SK-N-SH (cell line): Measurements from ENCODE around the gene ARID4B. TPM values are rescaled to one million over a fixed set of nuclear protein-coding genes. Genes with fewer than 3 reads are reported as not detected.

ENCODE experiments used
- CTCF ChIA-PET: fragments of 300-600, 350-600 bp; formaldehyde crosslinking; extraction: SDS; loops from one replicate; lab custom pipeline; 2021; lab: Yijun Ruan, JAX
- POLR2A ChIA-PET: fragments of 350-600 bp; sonication (Branson Sonifier 250); formaldehyde crosslinking; extraction: SDS; loops from one replicate; lab custom pipeline; 2020; ENCODE audit warnings: antibody characterized with exemption, inconsistent platforms; lab: Yijun Ruan, JAX
- DNase-seq: peaks from one replicate; pipeline ENCODE4 v3.0.0; 2012
- H2AFZ ChIP-seq: fragments of 200-600 bp; sonication (generic); 2 replicates; pipeline ENCODE4 v1.8.1; 2016; ENCODE audit warnings: antibody characterized with exemption, mild to moderate bottlenecking, low read depth
- H3F3A ChIP-seq: fragments of 200-600 bp; sonication (generic); replicated peaks from 2 replicates; pipeline ENCODE3; 2016; ENCODE audit warnings: antibody characterized with exemption, mild to moderate bottlenecking; ENCODE audit not compliant: insufficient read depth
- H3K27ac ChIP-seq, 2 experiments: fragments of 200-500 bp in 1 of 2; fragments of 200-600 bp in 1 of 2; sonication (Bioruptor generic) in 1 of 2; sonication (generic), shearing (Covaris generic) in 1 of 2; 2 replicates each; pipeline versions ENCODE4 v1.5.1 to v1.6.1; 2014 to 2016; ENCODE audit warnings: low read depth in 2 of 2, inconsistent platforms in 1 of 2, low read length in 1 of 2, mild to moderate bottlenecking in 1 of 2, mixed read lengths in 1 of 2
- H3K27me3 ChIP-seq: fragments of 200-600 bp; sonication (generic), shearing (Covaris generic); 2 replicates; pipeline ENCODE4 v1.6.1; 2016; ENCODE audit warnings: mixed run types; ENCODE audit not compliant: insufficient read depth
- H3K36me3 ChIP-seq, 2 experiments: fragments of 200-500 bp in 1 of 2; fragments of 200-600 bp in 1 of 2; sonication (Bioruptor generic) in 1 of 2; sonication (generic) in 1 of 2; replicated peaks in 1 of 2; 2 replicates each; pipeline versions ENCODE3 to v1.5.1; 2014 to 2016; ENCODE audit warnings: low read length in 1 of 2, mild to moderate bottlenecking in 1 of 2; ENCODE audit not compliant: insufficient read depth in 2 of 2, control insufficient read depth in 1 of 2
- H3K4me1 ChIP-seq, 2 experiments: fragments of 200-500 bp in 1 of 2; fragments of 200-600 bp in 1 of 2; sonication (Bioruptor generic) in 1 of 2; sonication (generic), shearing (Covaris generic) in 1 of 2; 2 replicates each; pipeline versions ENCODE4 v1.5.1 to v1.6.1; 2014 to 2016; ENCODE audit warnings: low read depth in 1 of 2, low read length in 1 of 2, mixed run types in 1 of 2; ENCODE audit not compliant: insufficient read depth in 2 of 2, control insufficient read depth in 1 of 2
- H3K4me2 ChIP-seq: fragments of 200-600 bp; sonication (generic), shearing (Covaris generic); 2 replicates; pipeline ENCODE4 v1.6.1; 2017; ENCODE audit warnings: mixed run types
- H3K4me3 ChIP-seq, 2 experiments: fragments of 200-500 bp in 1 of 2; fragments of 200-600 bp in 1 of 2; sonication (Bioruptor generic) in 1 of 2; sonication (generic), shearing (Covaris generic) in 1 of 2; 2 replicates each; pipeline versions ENCODE4 v1.5.1 to v1.8.1; 2014 to 2016; ENCODE audit warnings: low read depth in 2 of 2, inconsistent platforms in 1 of 2, low read length in 1 of 2, mild to moderate bottlenecking in 1 of 2, mixed read lengths in 1 of 2, moderate library complexity in 1 of 2
- H3K79me2 ChIP-seq: fragments of 200-600 bp; sonication (generic); 2 replicates; pipeline ENCODE4 v1.8.1; 2017; ENCODE audit warnings: mild to moderate bottlenecking; ENCODE audit not compliant: insufficient read depth
- H3K9ac ChIP-seq: fragments of 200-600 bp; sonication (generic); 2 replicates; pipeline ENCODE4 v1.6.1; 2017; ENCODE audit warnings: mixed run types
- H3K9me2 ChIP-seq: fragments of 200-600 bp; sonication (generic); 2 replicates; pipeline ENCODE4 v1.6.1; 2017; ENCODE audit warnings: mixed run types
- H3K9me3 ChIP-seq: fragments of 200-600 bp; sonication (generic); 2 replicates; pipeline ENCODE4 v1.6.1; 2017; ENCODE audit warnings: mixed run types, mild to moderate bottlenecking, moderate library complexity
- H4K20me1 ChIP-seq: fragments of 200-600 bp; sonication (generic); 2 replicates; pipeline ENCODE4 v1.6.1; 2017; ENCODE audit warnings: mild to moderate bottlenecking, mixed run types; ENCODE audit not compliant: insufficient read depth
- CTCF ChIP-seq: fragments of 200-600 bp; sonication (generic); IDR thresholded peaks from 2 replicates; pipeline ENCODE4 v1.6.1; 2017; ENCODE audit warnings: antibody characterized with exemption, mild to moderate bottlenecking, moderate library complexity
- EP300 ChIP-seq, 2 experiments: IDR thresholded peaks; 2 replicates each; pipeline versions ENCODE4 v1.4.0 to v1.6.1; 2012; ENCODE audit warnings: borderline replicate concordance in 1 of 2, low read depth in 1 of 2, low read length in 1 of 2
- FOSL2 ChIP-seq: IDR thresholded peaks from 2 replicates; pipeline ENCODE4 v1.4.0; 2012; ENCODE audit warnings: low read depth, mild to moderate bottlenecking, moderate library complexity, borderline replicate concordance
- FOXM1 ChIP-seq: IDR thresholded peaks from 2 replicates; pipeline ENCODE4 v1.4.0; 2012; ENCODE audit warnings: low read depth, mild to moderate bottlenecking
- JUND ChIP-seq: IDR thresholded peaks from 2 replicates; pipeline ENCODE4 v1.4.0; 2012
- MEF2A ChIP-seq: IDR thresholded peaks from 2 replicates; pipeline ENCODE4 v1.4.0; 2012; ENCODE audit warnings: low read depth, borderline replicate concordance
- NRF1 ChIP-seq: IDR thresholded peaks from 2 replicates; pipeline ENCODE4 v1.6.1; 2012; ENCODE audit warnings: low read depth, mild to moderate bottlenecking, low read length
- RCOR1 ChIP-seq: fragments of 150-350 bp; IDR thresholded peaks from 2 replicates; pipeline ENCODE4 v1.6.1; 2017; ENCODE audit warnings: antibody characterized with exemption, low read length
- SMC3 ChIP-seq: IDR thresholded peaks from 2 replicates; pipeline ENCODE4 v1.6.1; 2012; ENCODE audit warnings: low read depth, low read length, improper control_type of control experiment
- TAF1 ChIP-seq: IDR thresholded peaks from 2 replicates; pipeline ENCODE4 v1.6.1; 2012; ENCODE audit warnings: low read depth, mild to moderate bottlenecking, low read length, moderate library complexity, borderline replicate concordance
- TEAD4 ChIP-seq: IDR thresholded peaks from 2 replicates; pipeline ENCODE4 v1.4.0; 2012; ENCODE audit warnings: mild to moderate bottlenecking, borderline replicate concordance; ENCODE audit not compliant: insufficient read depth
- WGBS: methylation state at CpG from one replicate; pipeline ENCODE4 v1.1.6; 2017; ENCODE audit warnings: low lambda C conversion rate; 5-methylcytosine and 5-hydroxymethylcytosine counted together
- polyA plus RNA-seq, 3 experiments: library from polyadenylated mRNA; depleted of rRNA; stranded (reverse); fragments of >200 nt; gene quantifications; 2 replicates each; pipeline ENCODE4 v1.2.3, GENCODE V29; 2012
- TF ChIP-seq, protein P1 (sequence below): fragments of 150-350 bp; IDR thresholded peaks from 2 replicates; pipeline ENCODE4 v1.6.1; 2016; ENCODE audit warnings: mild to moderate bottlenecking, low read depth, low read length
- TF ChIP-seq, protein P2 (sequence below): IDR thresholded peaks from 2 replicates; pipeline ENCODE4 v1.4.0; 2012; ENCODE audit warnings: low read depth, borderline replicate concordance

The ARID4B gene
- polyA plus RNA-seq, 1 of the 3 experiments (the other 2 are of a cell fraction), result 4.4 TPM

DNA sequence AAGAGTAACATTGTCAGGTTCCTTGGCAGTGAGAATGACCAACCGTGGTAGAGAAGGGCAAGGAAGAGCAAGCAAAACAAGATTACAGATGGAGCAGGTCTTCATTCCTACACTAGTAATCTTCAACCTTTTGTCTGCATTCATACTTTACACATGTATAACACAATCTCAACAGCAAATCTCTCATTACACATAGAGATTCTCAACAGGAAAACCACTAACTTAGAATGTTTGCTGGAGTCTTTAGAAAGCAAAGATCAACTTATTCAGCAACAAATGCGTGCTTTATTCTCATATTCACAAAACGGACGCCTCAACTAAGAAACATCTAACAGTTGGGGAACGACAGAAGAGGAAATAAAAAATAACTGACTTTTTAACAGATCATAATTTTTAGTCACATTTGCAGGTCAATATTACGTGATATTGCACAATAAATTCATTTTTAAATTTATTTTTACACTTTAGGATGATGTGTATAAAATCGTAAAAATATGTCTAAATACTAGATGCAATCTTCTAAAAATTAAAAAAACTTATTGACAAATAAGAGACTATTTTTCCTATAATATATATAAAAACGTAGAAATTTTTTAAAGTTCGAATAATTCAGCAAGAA is 82.9 kb downstream of the ARID4B start:
- Histone ChIP-seq H3F3A (peaks cover 19% of the 10 kb centered on the region), H3K79me2 (peaks cover 28% of the 10 kb centered on the region)
- TF ChIP-seq FOXM1 (no peak), EP300 (IDR thresholded peaks at IDR 0.05; ENCODE audit: borderline replicate concordance in 1 of 2, low read depth in 1 of 2, low read length in 1 of 2) (no peak), TEAD4 (no peak), NRF1 (no peak), TAF1 (no peak), MEF2A (no peak), CTCF (no peak), SMC3 (no peak), RCOR1 (no peak), FOSL2 (no peak), JUND (no peak)
- TF ChIP-seq, protein P1, sequence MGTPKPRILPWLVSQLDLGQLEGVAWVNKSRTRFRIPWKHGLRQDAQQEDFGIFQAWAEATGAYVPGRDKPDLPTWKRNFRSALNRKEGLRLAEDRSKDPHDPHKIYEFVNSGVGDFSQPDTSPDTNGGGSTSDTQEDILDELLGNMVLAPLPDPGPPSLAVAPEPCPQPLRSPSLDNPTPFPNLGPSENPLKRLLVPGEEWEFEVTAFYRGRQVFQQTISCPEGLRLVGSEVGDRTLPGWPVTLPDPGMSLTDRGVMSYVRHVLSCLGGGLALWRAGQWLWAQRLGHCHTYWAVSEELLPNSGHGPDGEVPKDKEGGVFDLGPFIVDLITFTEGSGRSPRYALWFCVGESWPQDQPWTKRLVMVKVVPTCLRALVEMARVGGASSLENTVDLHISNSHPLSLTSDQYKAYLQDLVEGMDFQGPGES, result no peak
- TF ChIP-seq, protein P2, sequence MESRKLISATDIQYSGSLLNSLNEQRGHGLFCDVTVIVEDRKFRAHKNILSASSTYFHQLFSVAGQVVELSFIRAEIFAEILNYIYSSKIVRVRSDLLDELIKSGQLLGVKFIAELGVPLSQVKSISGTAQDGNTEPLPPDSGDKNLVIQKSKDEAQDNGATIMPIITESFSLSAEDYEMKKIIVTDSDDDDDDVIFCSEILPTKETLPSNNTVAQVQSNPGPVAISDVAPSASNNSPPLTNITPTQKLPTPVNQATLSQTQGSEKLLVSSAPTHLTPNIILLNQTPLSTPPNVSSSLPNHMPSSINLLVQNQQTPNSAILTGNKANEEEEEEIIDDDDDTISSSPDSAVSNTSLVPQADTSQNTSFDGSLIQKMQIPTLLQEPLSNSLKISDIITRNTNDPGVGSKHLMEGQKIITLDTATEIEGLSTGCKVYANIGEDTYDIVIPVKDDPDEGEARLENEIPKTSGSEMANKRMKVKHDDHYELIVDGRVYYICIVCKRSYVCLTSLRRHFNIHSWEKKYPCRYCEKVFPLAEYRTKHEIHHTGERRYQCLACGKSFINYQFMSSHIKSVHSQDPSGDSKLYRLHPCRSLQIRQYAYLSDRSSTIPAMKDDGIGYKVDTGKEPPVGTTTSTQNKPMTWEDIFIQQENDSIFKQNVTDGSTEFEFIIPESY, result no peak
- TF ChIP-seq, all 33 proteins: peak for 0
- Histone ChIP-seq H3K4me3 (no peak overlapping the region), H3K36me3 (peaks cover 34 to 49% of the 10 kb centered on the region in 2 experiments), H3K4me2 (no peak overlapping the region), H3K9me2 (no peaks in the 10 kb centered on the region), H3K9me3 (no peaks in the 10 kb centered on the region), H3K27ac (no peak overlapping the region), H2AFZ (no peak overlapping the region), H3K4me1 (no peaks in the 10 kb centered on the region; a peak in 1 of 4 replicates), H3K9ac (no peak overlapping the region), H4K20me1 (no peaks in the 10 kb centered on the region), H3K27me3 (no peaks in the 10 kb centered on the region)
- DNase-seq, result no peak
- WGBS, result 98% methylated on average over 9 of the region's 9 CpGs
- CTCF ChIA-PET, result interaction anchor here (1.1 kb wide), 1 partner anchor 11 kb away, joined by 3 read pairs; no protein-coding TSS in a partner anchor
- POLR2A ChIA-PET, result no interaction called here
